Dermis microvascular lymphatic vessel endothelial cell (primary cell): ENCODE results near the gene KRTAP10-7. TPM values are rescaled to one million over a fixed set of nuclear protein-coding genes. Genes with fewer than 3 reads are reported as not detected.
"Not testable (repeated sequence)": the region's sequence is repeated elsewhere in the genome, so short reads cannot be mapped to it uniquely, and the experiment has no call there.

Experiments used
- DNase-seq, 2 donors: peaks; one replicate each; pipeline versions ENCODE4 v3.0.0 to v3.0.0-alpha.2; 2010; ENCODE audit warnings: low read depth in 2 of 2
- total RNA-seq: library from RNA; depleted of rRNA; stranded (reverse); fragments of >200 nt; gene quantifications from 2 replicates; pipeline ENCODE4 v1.2.1, GENCODE V29; 2014

KRTAP10-7 gene
- total RNA-seq, 1 donor from 2014 or later = not detected

- DNase-seq = no peak
These were observed 28.3 kb upstream of the KRTAP10-7 start for GRCh38 chr21:44571844-44572782.

GRCh38 chr21:44572959-44573583 lies 27.3 kb upstream of the KRTAP10-7 start:
- DNase-seq = no peak

- DNase-seq = not testable (repeated sequence)
These were observed 26.6 kb upstream of the KRTAP10-7 start, which contains the start of gene KRTAP10-4 for GRCh38 chr21:44573630-44574456. Gene KRTAP10-4 (plus strand): TSS chr21:44573729. CDS start chr21:44573759, 30 bp downstream.

- DNase-seq = no peak
These were observed 25.7 kb upstream of the KRTAP10-7 start for GRCh38 chr21:44574457-44575306.

GRCh38 chr21:44575307-44576024 lies 24.9 kb upstream of the KRTAP10-7 start:
- no peak for DNase-seq

- DNase-seq = no peak
These were observed 24.4 kb upstream of the KRTAP10-7 start for GRCh38 chr21:44576025-44576420.

GRCh38 chr21:44578371-44579055 lies 21.9 kb upstream of the KRTAP10-7 start:
- no peak for DNase-seq

- no peak for DNase-seq
These were observed 21.2 kb upstream of the KRTAP10-7 start for GRCh38 chr21:44579056-44579832.

GRCh38 chr21:44579833-44580144 lies 20.6 kb upstream of the KRTAP10-7 start:
- DNase-seq = no peak

GRCh38 chr21:44580231-44580821 lies 20.1 kb upstream of the KRTAP10-7 start, which contains the start of gene KRTAP10-5:
Gene KRTAP10-5 (minus strand): TSS chr21:44580604. CDS start chr21:44580578, 26 bp downstream.
- DNase-seq = not testable (repeated sequence)

GRCh38 chr21:44581158-44581557 lies 19.2 kb upstream of the KRTAP10-7 start:
- DNase-seq = no peak

GRCh38 chr21:44582055-44582454 lies 18.3 kb upstream of the KRTAP10-7 start:
- DNase-seq = no peak

- DNase-seq = no peak
These were observed 17.2 kb upstream of the KRTAP10-7 start for GRCh38 chr21:44583089-44583799.

GRCh38 chr21:44583800-44584147 lies 16.6 kb upstream of the KRTAP10-7 start:
- no peak for DNase-seq

- no peak for DNase-seq
These were observed 14.5 kb upstream of the KRTAP10-7 start for GRCh38 chr21:44585892-44586291.

GRCh38 chr21:44589094-44589493 lies 11.3 kb upstream of the KRTAP10-7 start:
- no peak for DNase-seq

GRCh38 chr21:44589586-44590305 lies 10.7 kb upstream of the KRTAP10-7 start:
- no peak for DNase-seq
